ENCODE data around the gene SELENBP1.
"Not testable (repeated sequence)": the region's sequence is repeated elsewhere in the genome, so short reads cannot be mapped to it uniquely, and the experiment has no call there.

SELENBP1 gene

DNA sequence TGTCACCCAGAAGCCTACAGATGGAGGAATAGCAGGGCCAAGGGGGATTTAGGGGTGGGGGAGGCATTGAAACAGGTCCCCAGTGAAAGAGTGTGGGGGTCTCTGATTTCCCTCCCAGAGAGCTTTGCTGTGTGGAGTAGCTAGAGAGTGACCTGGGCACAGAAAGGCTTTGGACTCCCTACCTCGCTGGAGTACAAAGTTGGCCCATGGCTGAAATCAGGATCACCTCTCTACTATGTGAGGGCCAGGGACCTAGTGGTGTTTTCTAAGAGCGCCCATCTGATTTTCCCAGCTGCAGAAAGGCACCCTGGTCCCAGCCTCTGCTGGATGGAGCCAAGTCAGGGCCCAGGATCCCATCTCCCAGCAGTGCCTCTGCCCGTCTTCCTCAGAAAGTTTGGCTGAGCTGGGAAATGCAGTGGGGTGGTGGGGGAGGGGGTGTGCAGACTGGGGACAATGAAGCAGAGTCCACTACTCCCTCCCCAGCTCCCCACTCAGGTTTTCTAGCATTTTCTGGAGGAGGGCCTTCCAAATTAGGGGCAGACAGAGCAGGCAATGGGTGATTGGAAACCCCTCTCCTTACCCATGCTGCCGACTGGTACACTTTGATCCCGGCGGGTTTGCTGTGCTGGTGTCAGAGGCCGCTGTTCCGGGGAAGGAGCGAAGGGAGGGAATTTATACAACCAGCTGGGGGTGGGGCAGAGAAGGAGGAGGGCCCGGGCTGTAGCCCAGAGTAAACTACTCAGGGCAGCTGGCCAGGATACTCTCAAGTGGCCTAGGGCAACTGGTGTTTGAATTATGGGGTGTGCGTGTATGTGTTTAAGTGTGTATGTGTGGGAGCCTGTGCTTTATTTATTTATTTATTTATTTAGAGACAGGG lies at the start of gene SELENBP1:
Gene SELENBP1 (minus strand): TSS at position 648 of the 877 bp plus-strand sequence. CDS start 64 bp downstream, at position 584.
- DNase-seq = peak; percentile 92

DNA sequence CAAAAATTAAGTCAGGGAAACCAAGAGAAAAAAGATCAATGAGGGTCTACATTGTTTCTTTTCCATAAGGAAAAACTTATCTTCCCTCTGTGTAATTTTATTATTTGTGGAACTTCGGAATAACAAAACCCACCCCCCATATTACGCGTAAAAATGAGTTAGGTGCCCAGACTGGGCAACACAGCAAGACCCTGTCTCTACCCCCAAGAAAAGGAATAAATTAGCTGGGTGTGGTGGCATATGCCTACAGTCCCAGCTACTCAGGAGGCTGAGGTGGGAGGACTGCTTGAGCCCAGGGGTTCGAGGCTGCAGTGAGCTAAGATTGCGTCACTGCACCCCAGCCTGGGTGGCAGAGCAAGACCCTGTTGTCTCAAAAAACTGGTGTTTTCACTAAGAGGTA lies 47.3 kb upstream of the SELENBP1 start:
- DNase-seq = no peak

DNA sequence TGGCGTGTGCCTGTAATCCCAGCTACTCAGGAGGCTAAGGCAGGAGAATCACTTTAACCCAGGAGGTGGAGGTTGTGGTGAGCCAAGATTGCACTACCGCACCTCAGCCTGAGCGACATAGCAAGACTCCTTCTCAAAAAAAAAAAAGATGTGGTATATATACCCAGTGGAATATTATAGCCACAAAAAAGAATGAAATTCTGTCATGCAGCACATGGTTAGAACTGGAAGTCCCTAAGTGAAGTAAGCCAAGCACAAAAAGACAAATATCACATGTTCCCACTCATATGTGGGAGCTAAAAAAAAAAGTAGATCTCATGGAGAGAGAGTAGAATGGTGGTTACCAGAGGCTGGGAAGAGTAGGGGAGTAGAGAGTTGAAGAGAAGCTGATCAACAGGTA lies 45.6 kb upstream of the SELENBP1 start:
- no peak for DNase-seq

DNA sequence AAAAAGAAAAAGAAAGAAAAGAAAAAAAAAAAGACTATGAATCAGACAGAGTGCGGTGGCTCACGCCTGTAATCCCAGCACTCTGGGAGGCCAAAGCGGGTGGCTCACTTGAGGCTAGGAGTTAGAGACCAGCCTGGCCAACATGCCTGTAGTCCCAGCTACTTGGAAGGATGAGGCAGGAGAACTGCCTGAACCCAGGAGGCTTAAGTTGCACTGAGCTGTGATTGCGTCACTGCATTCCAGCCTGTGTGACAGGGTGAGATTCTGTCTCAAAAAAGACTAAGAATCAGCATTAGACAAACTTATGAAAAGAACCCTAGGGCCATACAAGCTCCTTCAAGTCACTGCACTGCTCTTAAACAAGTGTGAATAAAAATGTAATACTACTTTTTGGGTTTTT lies 43.7 kb upstream of the SELENBP1 start:
- no peak for DNase-seq

DNA sequence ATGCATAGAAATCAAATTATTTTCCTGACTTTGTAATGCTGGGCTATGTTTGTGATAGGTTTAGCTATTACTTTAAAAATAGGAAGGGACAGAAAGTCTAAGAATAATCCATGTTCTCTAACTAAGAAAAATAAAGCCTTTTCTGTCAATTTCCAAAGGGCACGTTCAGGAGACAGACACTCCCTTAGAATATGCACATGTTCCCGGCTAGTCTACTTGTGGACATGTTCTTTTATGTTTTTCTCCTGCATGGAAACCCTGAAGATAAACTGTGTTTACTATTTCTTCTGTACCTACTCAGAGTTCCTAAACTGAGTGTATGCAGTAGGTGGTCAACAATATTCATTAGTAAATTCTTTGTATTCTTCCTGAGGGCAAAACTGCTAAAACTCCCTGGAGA lies 39.4 kb upstream of the SELENBP1 start:
- DNase-seq = no peak

DNA sequence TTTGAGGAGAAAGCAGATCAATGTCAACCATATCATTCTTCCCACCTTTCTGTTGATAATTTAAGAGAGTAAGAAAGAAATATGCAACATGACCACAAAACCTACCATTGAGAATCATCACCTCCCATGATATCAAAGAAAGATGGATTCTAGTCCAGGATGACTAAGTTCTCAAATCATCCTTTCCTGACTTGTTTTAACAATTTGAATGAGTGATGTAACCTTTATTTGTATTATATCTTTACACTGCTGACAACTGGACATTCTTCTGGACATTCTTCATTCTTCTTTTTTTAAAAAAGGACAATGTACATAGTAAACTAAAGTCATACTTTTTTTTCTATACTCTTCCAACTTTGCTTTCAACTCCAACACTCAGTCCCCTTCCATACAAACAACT lies 36.4 kb upstream of the SELENBP1 start:
- no peak for DNase-seq

DNA sequence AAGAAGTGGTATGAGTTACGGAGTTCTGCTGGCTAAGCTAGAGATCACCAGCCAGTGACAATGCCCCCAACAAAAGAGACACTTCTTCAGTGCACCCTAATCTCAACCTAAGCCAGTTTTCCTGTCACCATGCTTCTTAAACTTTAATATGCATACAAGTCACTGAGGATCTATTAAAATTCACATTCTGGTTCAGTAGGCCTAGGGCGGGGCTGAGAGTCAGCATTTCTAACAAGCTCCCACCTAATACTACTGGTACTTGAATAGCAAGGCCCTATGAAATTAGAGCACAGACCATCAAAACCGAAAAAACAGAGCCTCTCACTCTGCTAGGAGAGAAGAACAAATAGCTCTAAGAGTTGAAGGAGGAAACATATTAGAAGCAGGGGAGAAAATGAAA lies 34.8 kb upstream of the SELENBP1 start:
- DNase-seq = no peak

DNA sequence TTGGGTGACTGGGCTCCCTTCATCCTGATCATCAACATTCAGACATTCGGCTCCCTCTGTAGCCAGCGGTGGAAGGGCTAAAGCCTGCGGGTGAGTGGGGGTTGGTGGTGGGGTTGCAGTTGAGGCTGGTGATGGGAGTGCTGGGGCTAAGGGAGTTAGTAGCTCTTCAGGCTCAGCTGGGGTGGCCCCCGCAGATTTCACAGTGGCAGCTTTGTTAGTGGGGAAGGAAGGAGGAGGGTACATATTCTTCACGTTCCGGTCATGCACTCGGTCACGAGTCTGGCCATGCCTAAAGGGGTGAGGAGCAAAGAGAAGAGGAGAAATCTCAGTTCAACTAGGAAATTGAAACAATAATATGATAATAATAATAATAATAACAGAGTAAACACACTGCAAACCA lies 33.7 kb upstream of the SELENBP1 start:
- no peak for DNase-seq

DNA sequence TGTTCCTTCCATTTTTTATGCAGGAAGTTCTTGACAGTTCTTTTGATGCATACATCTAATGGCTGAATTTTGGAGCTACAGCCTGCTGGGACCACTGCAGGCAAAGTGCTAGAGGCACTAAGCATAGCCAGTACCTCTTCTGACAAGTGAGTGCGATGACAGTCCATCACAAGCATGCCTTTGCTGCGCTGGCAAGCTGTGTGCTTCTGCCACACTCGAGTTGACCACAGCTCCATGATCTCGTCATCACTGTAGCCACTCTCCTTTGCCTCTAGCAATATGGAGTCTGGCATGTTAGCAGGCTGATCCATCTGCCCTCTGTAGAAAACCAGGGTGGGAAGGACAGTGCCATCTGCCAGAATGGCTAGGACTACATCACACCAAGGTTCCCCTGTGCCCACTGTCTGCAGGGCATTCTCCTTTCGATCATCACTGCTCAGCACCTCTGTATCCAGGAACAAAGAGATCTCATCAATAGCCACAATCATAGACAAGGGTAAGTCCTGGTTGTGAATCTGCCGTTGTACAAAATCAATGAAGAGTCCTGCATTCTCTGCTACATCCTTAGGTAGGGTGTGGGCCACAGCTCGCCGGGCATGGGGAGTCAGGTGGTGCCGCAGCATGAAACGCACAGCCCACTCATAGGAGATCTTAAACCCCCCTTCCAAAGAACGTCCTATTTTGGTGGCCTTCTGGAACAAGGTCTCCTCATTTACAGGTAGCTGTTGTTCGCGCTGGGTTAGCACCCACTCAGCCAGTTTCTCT lies 32.9 kb upstream of the SELENBP1 start:
- no peak for DNase-seq

DNA sequence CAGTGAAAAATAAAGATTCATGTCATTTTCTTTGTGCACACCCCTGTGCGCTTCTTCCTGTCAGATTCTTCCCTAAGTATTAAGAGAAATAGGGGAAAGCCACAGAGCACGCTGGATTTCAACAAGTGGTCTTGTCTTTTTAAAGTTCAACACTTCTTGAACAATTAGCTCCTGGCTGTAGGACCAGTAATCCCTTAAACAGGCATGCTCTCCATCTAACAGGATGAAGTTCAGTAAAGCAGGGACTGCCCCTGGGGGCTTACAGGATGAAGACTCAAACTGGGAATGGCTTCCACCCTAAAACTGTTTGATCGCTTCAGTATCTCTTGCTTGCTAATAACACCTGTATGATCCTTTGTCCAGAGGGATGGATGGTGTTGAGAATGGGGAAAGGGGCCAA lies 31.1 kb upstream of the SELENBP1 start:
- DNase-seq = no peak

DNA sequence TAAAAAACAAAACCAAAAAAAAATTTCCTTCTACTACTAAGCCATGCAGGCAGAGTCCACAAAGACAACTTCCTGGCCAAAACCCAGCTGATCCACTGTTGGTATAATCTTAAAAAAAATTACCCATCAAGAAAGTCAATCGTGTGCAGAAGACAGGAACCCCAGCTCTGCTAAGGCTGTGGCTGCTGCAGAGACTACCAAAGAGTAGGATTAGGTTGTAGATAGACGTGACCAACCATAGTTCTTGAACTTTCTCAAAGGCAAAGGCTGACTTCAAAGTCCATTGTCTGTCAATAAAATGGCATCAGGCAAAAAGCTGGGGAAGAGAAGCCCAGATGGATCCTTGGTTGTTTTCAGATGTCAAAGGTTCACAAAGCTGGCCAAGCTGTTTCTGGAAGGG lies 30.3 kb upstream of the SELENBP1 start:
- no peak for DNase-seq

DNA sequence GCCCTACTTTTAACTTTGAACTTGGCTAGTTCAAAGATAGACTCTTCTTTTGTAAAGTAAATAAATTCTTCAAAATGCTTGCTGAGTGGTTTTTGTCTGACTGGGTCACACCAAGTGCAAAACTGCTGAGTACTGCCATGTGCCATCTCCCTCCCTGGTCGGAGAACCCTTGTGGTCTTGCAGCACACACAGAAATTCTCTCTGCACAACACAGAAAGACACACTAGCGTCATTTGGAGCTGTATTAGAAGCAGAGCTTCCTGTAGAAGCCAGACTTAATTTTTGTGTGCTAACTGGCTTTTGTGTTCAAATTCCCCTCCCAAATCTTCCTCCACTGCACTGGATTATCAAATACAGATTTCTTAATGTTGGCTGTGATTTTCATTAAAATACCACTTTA lies 29.4 kb upstream of the SELENBP1 start:
- DNase-seq = no peak

DNA sequence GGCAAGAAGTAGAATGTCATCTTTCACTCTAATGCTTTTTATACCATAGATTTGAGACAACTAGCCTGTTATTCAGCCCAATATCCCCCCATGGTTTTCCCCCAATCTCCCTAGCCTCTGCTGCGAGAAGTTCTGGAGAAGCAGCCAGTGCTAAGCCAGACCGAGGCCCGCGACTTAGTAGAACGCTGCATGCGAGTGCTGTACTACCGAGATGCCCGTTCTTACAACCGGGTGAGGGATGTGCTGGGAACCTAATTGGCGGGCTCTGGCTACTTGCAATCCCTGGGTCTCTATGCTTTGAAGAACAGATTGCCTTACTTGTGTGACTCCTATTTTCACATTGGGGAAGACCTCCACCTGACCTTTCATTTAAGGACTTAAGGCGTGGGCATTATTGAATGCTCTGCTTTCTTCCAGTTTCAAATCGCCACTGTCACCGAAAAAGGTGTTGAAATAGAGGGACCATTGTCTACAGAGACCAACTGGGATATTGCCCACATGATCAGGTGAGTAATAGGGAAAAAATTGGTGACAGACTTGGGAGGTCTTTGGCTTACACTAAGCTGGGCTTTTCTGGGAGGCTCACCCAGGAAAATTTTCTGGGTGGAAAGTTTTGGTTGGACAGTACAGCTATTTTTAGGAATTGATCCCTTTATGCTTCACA lies 28.8 kb upstream of the SELENBP1 start:
- DNase-seq = no peak

DNA sequence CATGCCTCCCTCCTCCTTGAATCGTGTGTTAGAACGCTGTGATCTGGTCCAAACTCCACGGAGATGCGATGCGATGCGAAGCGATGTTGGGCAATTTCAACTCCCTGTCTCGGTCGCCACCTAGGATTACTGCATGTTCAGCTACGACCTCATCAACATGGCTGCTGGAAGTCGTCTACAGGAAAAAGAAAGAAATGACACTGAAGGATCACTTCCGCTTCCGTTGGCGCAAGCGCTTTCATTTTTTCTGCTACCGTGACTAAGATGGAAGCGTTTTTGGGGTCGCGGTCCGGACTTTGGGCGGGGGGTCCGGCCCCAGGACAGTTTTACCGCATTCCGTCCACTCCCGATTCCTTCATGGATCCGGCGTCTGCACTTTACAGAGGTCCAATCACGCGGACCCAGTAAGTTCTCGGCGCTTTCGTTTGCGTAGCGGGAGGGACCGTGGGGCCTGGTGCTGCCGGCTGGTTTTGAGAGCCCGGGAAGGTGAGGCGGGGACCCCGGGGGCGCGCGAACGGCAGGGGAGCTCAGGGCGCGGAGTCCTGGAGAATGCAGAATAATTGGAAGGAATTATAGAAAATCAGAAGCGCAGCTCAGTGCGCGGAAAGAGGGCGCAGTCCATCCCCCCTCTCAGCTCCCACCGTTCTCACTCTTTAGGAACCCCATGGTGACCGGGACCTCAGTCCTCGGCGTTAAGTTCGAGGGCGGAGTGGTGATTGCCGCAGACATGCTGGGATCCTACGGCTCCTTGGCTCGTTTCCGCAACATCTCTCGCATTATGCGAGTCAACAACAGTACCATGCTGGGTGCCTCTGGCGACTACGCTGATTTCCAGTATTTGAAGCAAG lies 27.0 kb upstream of the SELENBP1 start, which contains the start of gene PSMB4:
Gene PSMB4 (plus strand): TSS at position 250 of the 848 bp plus-strand sequence. CDS start 15 bp downstream, at position 265.
- DNase-seq = peak; percentile 94

DNA sequence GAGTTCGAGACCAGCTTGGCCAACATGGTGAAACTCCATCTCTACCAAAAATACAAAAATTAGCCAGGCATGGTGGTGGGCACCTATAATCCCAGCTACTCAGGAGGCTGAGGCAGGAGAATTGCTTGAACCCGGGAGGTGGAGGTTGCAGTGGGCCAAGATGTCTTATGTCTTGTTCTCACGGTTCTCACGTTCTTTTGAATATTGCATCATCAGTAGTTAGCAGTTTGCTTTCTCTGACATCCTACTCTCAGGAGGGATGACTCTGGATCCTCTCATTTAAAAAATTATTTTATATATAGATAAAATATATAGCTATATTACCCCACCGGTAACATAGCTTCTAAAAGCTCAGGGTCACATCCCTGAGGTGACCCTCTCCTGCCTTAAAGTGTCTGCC lies 23.8 kb upstream of the SELENBP1 start:
- DNase-seq = not testable (repeated sequence)

DNA sequence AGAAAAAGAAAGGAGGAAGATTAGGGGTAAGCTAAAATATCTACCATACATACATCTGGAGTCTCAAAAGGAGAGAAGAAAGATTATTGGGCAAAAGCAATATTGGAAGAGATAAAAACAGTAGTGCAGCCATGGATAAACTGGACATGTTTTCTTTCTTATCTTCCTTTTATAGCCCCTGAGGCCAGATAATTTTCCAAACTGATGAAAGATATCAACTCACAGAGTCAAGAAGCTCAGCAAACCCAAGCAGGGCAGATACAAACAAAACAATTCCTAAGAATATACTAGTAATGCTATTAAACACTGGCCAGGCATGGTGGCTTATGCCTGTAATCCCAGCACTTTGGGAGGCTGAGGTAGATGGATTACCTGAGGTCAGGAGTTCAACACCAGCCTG lies 21.1 kb upstream of the SELENBP1 start:
- DNase-seq = no peak

DNA sequence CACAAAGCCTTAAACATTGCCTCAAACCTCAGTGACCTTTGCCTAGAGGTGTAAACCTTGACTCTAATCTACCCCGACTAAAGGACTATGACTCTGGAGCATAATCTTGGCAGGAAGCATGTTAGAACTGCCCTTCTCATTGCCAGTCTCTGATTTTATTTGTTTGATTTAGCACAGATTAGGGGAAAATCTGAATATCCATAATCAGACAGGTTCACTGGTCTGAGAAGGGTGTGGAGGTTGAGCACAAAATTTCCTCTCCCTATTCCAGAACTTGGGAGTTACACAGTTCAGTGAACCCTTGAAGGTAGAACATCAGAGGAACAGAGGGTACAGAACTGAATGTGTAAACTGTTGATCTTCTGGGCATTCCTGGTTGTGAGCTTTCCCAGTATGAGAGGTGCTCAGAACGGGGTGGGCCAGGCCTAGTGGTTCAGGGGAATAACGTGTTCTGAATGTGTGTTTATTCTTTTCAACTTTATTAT lies 18.6 kb upstream of the SELENBP1 start:
- no peak for DNase-seq

DNA sequence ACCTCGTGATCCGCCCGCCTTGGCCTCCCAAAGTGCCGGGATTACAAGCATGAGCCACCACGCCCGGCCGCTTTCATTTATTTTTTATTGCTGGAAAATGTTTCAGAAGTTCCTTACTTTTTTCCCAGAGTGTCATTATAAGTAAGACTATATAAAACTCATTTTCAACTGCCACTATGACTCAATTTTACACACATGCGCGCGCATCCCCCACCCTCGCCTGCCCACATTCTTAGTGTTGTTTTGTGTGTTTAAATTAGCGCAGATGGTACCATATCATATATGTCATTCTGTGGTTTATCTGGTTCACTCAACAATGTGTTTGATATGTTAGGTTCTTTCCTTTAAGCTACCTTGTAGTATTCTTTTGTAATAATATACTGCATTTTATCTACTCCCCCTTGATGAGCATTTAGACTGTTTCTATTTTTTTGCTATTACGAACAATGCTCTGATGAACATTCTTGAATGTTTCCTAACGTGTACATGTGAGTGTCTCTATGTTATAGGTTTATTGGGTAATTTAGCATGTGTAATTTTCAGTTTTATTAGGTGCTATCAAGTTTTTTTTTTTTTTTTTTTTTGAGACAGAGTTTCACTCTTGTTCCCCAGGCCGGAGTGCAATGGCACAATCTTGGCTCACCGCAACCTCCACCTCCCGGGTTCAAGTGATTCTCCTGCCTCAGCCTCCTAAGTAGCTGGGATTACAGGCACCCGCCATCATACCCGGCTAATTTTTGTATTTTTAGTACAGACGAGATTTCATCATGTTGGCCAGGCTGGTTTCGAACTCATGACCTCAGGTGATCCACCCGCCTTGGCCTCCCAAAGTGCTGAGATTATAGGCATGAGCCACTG lies 17.9 kb upstream of the SELENBP1 start:
- not testable (repeated sequence) for DNase-seq

DNA sequence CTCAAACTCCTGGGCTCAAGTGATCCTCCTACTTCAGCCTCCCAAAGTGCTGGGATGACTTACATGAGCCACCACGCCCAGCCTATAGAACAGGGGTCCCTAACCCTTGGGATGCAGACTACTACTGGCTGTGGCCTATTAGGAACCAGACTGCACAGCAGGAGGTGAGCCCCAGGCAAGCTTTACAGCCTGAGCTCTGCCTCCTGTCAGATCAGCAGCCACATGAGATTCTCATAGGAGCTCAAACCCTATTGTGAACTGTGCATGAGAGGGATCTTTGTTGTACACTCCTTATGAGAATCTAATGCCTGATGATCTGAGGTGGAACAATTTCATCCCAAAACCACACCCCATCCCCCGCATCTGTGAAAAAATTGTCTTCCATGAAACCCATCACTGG lies 13.5 kb upstream of the SELENBP1 start:
- no peak for DNase-seq

DNA sequence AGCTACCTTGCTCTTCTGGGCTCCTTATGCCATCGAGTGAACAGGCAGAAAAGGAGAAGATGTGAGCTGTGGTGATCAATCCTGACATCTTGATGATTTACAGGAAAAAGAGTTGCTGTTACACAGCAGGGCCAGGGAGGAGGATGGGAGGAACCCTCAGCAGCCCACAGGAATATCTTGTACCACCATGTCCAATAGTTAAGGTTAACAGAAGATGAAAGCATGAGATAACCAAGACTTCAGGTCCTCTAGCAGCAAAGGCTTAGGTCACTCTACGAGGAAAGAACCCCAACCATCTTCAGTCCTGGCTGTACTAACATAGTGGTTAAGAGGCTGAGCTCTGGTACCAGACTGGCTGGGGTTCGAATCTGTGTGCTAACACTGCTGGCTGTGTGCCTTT lies 12.1 kb upstream of the SELENBP1 start:
- no peak for DNase-seq

DNA sequence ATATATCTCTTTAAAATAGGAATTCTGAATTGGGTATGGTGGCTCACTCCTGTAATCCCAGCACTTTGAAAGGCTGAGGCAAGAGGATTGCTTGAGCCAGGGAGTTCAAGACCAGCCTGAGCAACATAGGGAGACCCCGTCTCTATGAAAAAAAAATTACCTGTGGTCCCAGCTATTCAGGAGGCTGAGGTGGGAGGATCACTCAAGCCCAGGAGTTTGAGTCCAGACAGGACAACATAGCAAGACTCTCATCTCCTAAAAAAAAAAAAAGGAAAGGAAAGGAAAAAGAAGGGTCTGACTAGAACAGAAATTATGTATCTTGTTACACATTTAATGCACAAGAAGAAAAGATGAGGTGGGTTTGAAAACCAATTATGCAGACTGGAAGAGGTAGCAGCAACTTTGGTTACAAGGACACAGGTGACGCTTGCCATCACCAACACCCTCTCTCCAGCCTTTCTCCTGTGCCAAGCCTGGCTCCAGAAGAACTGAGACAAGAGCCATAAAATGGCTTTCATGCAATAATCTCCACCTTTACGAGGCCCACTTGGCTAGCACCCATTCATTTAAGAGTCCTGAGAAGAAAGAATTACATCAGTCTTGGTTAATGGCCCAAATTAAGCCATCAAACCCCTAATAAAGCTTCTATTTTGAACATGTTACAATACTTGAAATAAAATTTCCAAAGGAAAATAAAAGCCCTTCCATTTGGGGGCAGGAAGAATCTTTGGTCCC lies 4.8 kb upstream of the SELENBP1 start:
- peak; percentile 64 for DNase-seq
